Stimulated activated naive CD8-positive, alpha-beta T cell treated with anti-CD3 and anti-CD28 coated beads, Interleukin-15, Interleukin-2, amounts not matched to agents 100 U/mL and 50 U/mL, for 24 hours (primary cell): ENCODE measurements around the gene SCN3A.

Experiments
- ATAC-seq: fragments of 150-1000 bp; cut with Tn5 transposase; one replicate; pipeline ENCODE4 v1.10.0; 2021
- DNase-seq: peaks from one replicate; pipeline ENCODE4 v3.0.0; 2021

SCN3A gene

DNA sequence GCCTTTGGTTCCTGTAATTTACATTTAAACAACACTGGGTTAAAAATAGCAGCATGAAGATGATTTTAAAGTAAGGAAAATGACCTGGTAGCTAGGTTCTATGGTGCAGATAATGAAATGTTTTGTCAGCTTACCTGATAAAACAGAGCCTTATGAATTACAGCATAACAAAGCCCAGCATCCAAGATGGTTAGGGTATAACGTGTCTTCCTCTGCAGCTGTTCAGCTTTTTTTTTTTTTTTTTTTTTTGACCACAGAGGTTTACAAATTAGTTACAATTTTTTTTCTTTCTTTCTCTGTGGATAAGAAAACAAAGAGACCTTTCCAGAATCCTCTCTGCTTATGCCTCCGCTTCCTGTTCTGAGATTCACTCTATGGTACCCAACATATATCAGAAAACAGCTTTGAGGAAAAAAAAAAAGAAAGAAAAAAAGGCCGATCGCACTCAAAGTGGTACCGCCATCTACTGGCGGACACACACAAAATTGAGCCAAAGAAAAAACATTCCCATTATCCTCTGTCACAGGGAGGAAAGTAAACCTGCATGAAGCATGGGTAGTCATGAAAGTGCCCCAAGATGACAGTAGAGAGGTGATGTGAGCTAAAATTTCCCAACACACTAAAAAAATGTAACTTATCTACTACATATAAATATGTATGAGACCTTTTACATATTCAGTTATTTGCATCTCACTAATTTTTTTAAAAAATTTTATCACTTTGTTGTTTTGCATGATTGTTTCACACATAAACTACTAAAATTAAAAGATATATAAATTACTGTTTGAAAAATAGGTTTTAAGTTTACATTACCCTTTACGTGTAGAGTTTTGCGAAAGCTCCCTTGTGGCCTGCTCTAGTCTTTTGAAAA, at the start of gene SCN3A:
Gene SCN3A, minus strand, starts transcription at position 362 of the 871 bp plus-strand sequence. CDS start 27,656 bp downstream, outside the sequence.
- peak; percentile 10 for DNase-seq
- peak; percentile 43 for ATAC-seq

DNA sequence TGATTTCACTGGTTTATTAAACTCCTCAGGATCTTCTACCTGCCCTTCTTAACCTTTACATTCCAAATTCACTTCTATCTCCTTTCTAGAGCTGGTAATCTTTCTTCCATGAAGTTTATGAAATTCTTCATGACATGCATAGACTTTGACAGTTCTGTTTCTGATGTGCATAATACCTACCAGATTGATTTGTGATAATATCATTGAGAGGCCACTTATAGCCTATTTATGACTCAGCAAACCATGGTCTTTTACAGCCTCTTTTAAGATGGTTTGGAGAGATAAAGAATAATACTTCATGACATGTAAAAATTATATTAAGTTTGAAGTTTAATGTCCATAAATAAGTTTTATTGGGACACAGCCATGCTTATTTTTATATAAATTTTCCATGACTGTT, 49.3 kb upstream of the SCN3A start:
- no peak for DNase-seq
- ATAC-seq = no peak

DNA sequence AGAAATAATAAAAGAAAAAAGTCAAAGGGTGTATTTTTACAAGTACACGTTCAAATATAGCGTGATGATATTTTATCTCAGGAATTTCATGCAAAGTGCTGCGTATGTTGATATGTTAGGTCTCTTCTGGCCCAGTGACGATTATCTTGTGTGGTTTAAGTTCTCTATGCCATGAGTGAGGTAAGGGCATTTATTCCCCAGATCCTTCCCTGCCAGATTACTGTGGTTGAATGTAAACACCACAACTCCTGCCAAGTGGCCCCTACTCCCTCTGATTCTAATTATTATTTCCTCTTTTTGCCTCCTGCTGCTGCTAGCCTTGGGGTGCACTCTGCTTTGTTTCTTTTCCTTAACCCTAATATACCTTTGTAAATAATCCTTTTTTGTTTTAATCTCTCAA, 47.5 kb upstream of the SCN3A start:
- ATAC-seq (no peak), DNase-seq (no peak)

DNA sequence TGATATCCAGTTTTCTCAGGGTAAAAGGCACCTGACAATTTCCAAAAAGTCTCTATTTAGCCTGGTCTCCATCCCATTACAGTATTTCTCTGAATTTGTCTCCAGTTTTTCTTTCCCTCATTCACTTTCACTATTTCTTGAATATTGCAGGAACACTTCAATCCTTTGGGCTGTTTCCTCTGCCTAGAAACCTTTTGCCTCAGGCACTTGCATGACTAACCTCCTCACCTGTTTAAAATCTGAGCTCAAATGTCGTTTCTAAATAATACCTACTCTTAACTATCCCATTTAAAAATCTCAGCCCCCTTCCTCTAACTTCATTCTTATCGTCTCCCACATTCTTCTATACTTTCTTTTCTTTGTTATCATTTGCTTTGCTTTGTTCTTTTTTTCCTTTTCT, 44.4 kb upstream of the SCN3A start:
- no peak for DNase-seq
- ATAC-seq = no peak

DNA sequence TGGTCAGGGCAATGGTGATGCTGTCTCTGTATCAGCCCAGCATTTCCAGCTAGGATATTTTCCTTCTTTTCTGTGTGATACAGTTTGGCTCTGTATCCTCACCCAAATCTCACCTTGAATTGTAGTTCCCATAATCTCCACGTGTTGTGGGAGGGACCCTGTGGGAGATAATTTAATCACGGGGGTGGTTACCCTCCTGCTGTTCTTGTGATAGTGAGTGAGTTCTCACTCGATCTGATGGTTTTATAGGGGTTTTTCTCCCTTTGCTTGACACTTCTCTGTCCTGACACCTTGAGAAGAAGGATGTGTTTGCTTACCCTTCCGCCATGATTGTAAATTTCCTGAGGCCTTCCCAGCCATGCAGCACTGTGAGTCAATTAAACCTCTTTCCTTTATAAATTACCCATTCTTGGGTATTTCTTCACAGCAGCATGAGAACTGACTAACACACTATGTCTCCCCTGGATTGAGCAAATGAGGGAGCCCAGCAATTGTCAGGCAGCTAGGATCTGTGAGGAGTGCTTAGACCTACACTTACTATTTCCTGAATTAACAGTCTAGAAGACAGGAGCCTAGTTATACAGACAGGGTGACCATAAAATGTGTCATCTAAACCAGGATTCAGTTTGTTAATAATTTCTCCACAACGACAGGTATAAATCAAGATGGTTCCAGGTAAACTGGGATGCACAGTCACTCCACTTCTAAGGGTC, 41.4 kb upstream of the SCN3A start:
- DNase-seq (no peak), ATAC-seq (no peak)

DNA sequence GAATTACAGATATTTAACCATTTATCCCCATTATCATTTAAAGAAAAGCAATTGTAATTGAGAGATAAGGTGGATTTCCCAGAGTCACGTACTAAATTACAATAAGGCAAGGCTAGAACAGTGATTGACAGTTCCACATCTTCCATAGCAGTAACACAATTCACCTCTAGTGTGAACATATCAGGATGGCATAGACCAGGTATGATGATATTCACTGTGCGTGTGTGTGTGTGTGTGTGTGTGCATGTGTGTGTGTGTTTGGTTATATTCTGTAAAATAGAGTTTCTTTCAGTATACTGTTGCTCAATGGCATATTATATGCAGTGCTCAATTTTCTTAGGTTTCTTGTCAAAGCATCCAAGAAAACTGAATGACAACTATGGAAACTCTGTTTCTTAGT, 37.1 kb upstream of the SCN3A start:
- no peak for DNase-seq
- no peak for ATAC-seq

DNA sequence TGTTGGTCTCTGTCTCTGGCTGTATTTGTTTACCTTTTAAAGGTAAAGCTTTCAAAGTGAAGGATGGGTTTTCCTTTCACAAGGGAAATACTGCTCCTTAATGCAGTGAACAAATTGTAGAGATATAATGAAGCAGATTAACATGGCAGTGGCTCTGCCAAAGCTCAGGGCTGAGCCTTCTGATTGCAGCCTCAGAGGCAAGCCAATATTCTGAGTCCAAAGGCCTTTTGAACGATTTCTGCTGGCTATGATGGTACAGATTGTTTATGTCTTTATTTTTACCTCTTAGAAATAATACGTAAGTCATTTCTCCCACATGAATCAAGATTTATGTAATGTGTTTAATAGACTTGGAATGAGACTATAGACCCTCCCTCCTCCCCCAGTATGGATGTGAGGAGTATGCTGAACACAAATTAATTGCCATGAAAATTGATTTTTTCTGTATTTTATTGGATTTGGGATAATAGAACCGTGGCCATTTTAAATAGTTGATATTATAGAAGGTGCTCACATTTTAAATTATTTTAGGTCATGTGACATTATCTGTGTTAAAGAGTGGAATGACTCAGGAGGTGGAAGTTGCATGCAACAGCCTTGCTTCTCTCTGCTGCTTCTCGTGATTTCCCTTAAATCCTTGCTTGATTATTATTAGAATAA, 36.1 kb upstream of the SCN3A start:
- ATAC-seq (no peak), DNase-seq (no peak)

DNA sequence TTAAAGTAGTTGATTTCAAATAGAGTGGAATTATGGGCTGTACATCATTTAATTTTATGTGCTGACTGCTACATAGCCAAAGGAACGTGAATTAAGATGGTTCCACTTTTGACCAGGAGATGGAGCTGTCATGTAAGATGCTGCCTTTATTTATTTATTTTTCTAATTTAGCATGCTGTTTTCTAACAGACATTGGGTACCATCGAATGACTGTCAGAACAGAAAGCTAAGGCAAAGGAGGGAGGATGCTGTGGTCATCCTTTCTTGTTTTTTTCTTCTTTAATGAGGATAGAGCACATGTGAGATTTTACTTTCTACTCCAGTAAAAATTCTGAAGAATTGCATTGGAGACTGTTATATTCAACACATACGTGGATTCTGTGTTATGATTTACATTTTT, 35.4 kb upstream of the SCN3A start, which contains the start of gene SCN2A:
Gene SCN2A, plus strand, starts transcription at position 185 of the 400 bp plus-strand sequence. CDS start 56,410 bp downstream, outside the sequence.
- no peak for ATAC-seq
- DNase-seq = no peak

DNA sequence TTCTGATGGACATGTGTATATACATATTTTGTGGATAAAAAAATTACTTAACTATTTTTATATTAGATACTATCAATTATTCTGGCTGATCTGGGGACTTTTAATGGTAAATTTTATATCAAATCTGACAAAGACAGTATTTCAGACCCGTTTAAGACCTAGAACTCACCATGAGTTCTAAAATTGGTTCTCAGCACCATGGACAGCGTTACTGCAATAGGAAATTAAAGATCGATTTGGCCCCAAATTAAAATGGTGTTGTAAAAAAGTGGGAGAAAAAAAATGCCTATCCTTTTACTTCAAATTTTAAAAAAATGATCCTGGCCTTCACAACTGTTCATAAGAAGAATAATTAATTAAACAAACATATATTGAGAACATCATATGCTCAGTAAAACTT, 34.4 kb upstream of the SCN3A start:
- ATAC-seq (no peak), DNase-seq (no peak)

DNA sequence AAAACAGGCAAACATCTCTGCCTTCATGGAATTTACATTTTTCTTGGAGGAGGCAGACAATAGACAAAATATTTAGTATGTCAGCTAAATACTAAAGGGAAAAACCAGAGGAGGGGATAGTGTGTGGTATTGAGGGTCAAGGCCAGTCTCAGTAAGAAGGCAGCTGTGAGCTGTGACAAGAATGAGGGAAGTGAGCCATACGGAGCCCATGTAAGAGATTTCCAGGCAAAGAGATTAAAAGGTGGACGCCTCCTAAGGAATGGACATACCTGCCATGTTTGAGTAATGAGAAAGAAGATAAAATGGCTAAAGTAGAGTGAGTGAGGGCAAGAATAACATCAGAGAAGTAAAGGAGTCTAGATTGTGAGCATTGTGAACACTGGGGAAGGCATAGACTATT, 33.2 kb upstream of the SCN3A start:
- no peak for DNase-seq
- no peak for ATAC-seq

DNA sequence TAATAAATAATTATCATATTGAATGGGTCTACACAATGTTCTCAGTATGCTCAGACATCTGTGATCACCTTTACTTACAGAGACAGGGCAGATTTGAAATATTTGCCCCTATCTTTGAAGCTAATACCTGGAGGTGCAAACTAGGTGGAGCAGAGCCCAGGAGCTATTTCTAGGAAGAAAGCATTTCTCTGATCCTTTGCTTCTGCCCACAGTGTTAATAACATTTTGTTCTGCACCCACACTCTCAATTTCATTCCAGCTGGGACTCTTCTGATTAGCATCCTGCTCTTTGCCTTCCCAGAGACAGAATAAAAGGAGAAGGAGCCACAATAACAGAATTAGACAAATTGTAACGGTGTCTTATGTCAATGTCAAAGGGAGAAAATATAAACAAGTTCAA, 23.7 kb upstream of the SCN3A start:
- ATAC-seq (no peak), DNase-seq (no peak)

DNA sequence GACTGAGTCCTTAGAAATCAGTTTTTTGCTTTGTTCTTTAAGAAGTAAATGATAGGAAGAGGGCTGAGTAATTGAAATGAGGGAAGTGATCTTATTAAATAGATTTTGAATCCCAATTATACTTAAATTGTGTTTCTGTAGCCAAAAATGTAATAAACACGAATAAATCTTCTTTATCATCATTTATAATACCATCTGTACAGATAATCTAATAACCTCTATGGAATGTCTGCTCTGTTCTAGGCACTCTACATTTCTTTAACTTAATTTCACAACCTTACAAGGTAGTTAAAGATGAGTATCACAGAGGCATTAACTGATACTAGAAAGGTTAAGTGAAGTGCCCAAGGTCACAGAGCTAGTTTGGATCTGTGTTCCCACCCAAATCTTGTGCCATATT, 21.1 kb upstream of the SCN3A start:
- ATAC-seq (no peak), DNase-seq (no peak)

DNA sequence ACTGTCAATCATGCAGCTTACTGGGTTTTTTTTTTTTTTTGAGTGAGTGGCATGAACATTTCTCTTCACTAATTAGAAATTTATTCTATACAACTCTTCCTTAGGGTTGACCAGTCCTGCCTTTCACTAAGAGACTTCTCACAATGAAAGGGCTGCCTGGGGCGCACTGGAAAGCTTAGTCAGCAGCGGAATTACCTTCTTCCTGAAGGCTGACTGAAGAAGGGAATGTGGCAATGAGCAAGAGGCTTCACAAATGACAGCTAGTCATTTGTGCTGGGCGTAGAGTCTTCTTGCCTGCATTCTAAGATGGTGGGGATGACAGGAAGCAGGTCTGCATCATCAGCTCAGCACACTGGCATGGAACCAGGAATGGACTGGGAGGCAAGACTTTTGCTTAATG, 15.6 kb upstream of the SCN3A start:
- ATAC-seq (no peak), DNase-seq (no peak)

DNA sequence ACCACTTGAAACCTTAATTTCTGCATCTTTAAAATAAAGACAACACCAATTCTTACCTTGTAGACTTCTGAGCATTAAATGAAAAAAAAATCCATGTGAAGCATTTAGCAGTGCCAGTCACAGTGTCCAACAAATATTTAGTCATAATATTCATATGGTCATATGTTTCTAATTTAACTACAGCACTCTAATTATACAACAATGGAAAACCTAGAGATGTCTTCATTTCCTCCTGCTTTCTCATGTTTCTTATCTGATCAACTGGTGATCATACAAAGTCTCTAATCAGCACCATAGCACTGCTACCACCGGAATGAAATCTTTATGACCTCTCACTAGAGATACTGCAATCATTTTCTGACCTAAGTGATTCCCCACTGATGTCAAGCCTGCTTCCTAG, 10.2 kb upstream of the SCN3A start:
- no peak for DNase-seq
- ATAC-seq = no peak

DNA sequence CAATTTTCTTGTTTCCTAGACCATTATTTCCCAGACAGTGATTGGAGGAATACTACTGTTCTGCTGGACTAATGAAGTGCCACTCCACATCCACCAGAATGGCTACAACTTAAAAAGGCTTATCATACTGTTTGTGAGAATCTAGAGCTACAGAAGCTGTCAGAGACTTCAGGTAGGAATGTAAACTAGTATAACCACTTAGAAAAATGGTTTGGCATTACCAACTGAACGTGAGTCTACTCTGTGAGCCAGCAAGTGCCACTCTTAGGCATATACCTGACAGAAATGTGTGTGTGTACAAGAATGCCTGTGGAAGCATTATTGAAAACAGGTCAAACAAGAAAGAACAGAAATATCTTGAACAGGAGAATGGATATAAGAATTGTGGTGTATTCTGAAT, 4.2 kb upstream of the SCN3A start:
- DNase-seq (no peak), ATAC-seq (no peak)

DNA sequence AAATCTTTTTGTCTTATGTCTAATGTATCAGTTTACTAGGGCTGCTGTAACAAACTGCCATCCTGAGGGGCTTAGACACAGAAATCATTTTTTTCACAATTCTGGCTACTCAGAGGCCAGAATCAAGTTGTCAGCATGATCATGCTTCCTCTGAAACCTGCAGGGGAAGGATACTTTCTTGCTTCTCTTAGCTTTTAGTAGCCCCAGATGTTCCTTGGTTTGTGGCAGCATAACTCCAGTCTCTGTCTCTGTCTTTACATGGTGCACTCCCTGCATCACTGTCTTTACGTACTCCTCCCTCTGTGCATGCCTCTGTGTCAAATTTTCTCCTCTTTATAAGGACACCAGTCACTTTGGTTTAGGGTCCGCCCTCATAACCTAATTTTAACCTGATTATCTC, 2.0 kb upstream of the SCN3A start:
- DNase-seq (no peak), ATAC-seq (no peak)

DNA sequence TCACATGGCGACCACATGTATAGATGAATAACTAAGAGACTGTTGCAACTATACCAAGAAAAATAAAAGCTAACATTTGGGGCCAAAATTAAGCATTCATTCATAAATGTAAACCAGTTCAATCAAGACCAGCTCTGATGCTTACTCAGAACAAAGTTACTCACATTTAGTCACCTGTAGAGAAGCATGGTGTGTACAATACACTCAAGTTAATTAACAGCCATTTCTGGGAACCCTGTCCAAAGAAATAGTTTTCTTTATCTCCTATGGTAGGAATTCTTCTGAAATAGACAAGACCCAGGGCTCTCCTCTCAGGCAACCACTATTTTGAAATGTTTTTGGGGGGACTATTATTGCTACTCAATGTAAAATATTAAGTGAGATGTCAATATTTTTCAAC, 1.6 kb downstream of the SCN3A start:
- no peak for ATAC-seq
- DNase-seq = no peak

DNA sequence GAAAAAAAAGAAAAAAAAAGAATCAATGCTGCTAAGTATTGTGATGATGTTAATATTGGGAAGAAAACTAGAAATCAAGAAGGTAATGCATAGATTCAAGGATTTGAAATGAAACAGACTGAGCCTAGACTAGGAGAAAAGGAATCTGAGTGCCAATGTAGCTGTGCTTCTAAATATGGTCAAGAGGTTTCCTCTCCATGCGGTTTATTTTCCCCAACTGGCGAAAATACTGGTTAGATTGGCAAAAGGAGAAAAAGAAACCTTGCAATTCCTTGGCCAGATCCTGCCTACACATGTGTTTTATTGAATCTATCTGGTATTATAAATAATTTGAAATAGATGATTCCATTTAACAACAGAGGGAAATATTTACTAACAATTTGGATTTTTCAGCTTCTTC, 5.7 kb downstream of the SCN3A start:
- ATAC-seq = no peak
- DNase-seq = no peak

DNA sequence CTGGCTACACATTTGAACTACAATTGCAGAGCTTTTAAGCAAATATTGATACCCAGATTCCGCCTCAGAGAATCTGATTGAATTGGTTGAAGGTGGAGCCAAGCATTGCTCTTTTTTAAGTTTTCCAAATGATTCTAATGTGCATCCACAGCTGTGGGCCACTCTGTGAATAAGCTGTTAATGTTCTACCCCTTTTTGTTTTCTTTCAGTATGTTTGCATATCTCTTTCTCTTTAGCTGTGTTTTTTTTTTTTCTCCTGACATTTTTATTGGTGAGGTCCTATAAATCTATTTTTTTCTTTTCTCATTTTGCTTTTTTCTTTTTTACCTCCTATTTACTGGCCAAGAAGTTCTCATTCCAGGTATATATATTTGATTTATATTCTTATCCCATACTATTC, 6.5 kb downstream of the SCN3A start:
- DNase-seq (no peak), ATAC-seq (no peak)

DNA sequence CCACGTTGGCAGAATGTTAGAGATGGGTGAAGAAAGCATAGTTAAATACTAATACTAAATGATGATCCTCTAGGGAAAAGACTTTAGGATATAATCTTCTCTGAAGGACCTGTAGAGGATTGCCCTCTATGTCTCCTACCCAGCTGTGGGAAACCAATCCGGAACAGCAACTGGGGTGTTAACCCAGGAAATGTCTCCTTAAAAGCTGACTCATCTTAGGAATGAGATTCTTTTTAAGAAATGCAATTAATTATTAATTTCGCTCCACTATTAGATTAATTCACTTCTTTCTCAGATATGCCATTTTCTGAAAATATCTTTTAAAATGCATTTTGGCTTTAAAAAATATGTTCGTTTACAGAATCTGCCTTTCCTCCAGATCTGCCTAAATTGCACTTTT, 7.4 kb downstream of the SCN3A start:
- ATAC-seq = no peak
- no peak for DNase-seq

DNA sequence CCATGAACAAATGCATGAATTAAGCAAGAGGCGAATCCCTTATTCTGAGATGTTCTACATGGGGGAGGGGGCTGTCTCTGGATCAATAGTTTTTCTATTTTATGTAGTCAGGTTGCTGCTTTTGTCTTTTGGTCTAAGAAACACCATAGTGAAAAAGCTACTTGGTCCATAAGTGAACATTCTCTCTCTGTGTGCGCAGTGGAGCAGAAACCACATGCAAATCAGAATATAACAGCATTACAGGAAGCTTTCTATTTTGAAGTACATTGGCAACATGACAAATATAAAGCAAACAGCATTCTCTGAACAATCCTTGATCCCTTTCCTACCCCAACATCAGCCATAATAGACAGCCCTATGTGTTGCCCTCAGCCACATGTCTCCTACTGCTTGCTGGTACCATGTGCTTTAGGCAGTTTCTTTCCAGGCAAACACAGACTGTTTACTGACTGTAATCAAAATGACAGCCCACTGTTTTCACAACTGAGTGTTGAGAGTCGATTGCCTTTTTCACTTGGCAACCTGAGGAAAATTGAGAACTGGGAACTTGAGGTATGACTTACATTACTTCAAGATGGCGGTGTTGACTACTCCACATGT, 10.6 kb downstream of the SCN3A start:
- ATAC-seq = no peak

DNA sequence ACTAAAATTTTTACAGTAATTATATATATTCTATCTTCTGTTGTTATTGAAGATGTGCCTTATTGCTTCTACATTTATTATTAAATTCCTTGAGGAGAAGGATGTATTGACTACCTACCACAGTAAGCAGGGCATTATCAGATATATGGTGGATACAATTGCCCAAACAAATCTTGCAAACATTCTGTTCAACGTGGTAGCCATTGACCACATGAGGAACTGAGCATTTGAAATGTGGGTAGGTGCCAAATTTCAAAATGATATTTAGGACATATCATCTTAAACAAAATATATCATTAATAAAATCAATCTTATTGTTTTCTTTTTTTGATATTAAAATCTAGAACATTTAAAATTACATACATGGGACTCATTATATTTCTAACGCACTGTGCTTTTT, 11.1 kb downstream of the SCN3A start:
- DNase-seq (no peak), ATAC-seq (no peak)

More for the DNA sequence above, 10.6 kb downstream of the SCN3A start:
- DNase-seq = no peak
